Endodermal cell (in vitro differentiated cells): ENCODE measurements around the gene TSEN34. TPM values are rescaled to one million over a fixed set of nuclear protein-coding genes. Genes with fewer than 3 reads are reported as not detected.
"Not testable (repeated sequence)": the region's sequence is repeated elsewhere in the genome, so short reads cannot be mapped to it uniquely, and the experiment has no call there.

ENCODE experiments used
- DNase-seq: peaks from one replicate; pipeline ENCODE4 v3.0.0-alpha.2; 2017
- H3K27ac ChIP-seq: 2 replicates; pipeline ENCODE4 v1.5.1; 2013; ENCODE audit warnings: mild to moderate bottlenecking, low read depth, low read length, moderate library complexity
- H3K27me3 ChIP-seq: 2 replicates; pipeline ENCODE4 v1.6.1; 2013; ENCODE audit warnings: mild to moderate bottlenecking, low read length, moderate library complexity; ENCODE audit not compliant: insufficient read depth, control insufficient read depth, poor library complexity, severe bottlenecking
- H3K36me3 ChIP-seq: 2 replicates; pipeline ENCODE4 v1.7.0; 2013; ENCODE audit warnings: mild to moderate bottlenecking, low read length, moderate library complexity; ENCODE audit not compliant: control insufficient read depth, insufficient read depth
- H3K4me1 ChIP-seq: one replicate; pipeline ENCODE4 v1.7.0; 2013; ENCODE audit warnings: low read length; ENCODE audit not compliant: control insufficient read depth, insufficient read depth
- H3K4me3 ChIP-seq: 2 replicates; pipeline ENCODE4 v1.5.1; 2013; ENCODE audit warnings: mild to moderate bottlenecking, low read length, moderate library complexity
- H3K9ac ChIP-seq: 2 replicates; pipeline ENCODE4 v1.6.1; 2013; ENCODE audit warnings: mild to moderate bottlenecking, low read length, moderate library complexity; ENCODE audit not compliant: poor library complexity, severe bottlenecking; ENCODE audit errors: extremely low read depth
- H3K9me3 ChIP-seq: 2 replicates; pipeline ENCODE4 v1.6.1; 2013; ENCODE audit warnings: mild to moderate bottlenecking, low read length, moderate library complexity; ENCODE audit not compliant: control insufficient read depth
- H3K27ac Mint-ChIP-seq: 2 replicates; pipeline ENCODE4 v1.8.0; 2020; ENCODE audit warnings: mixed read lengths
- H3K27me3 Mint-ChIP-seq: 2 replicates; pipeline ENCODE4 v1.8.0; 2021; ENCODE audit warnings: mild to moderate bottlenecking, mixed read lengths; ENCODE audit not compliant: insufficient read depth
- H3K36me3 Mint-ChIP-seq: 2 replicates; pipeline ENCODE4 v1.8.0; 2020; ENCODE audit warnings: low read depth, mixed read lengths
- H3K4me1 Mint-ChIP-seq: 2 replicates; pipeline ENCODE4 v1.8.0; 2020; ENCODE audit warnings: mixed read lengths
- H3K4me3 Mint-ChIP-seq: 2 replicates; pipeline ENCODE4 v1.8.0; 2020; ENCODE audit warnings: mild to moderate bottlenecking, moderate library complexity, mixed read lengths
- H3K9me3 Mint-ChIP-seq: 2 replicates; pipeline ENCODE4 v1.8.0; 2020; ENCODE audit warnings: mild to moderate bottlenecking, mixed read lengths
- CTCF ChIP-seq: fragments of 200-600 bp; sonication (generic); conservative IDR thresholded peaks from 2 replicates; pipeline ENCODE4 v1.5.0; 2021; ENCODE audit warnings: antibody characterized with exemption, mild to moderate bottlenecking
- WGBS, 2 experiments: methylation state at CpG; one replicate each; pipeline versions ENCODE4 v1.1.5 to v1.1.7; 2013; ENCODE audit warnings: missing lambda C conversion rate in 2 of 2, mixed read lengths in 1 of 2; ENCODE audit not compliant: insufficient coverage in 1 of 2, insufficient read length in 1 of 2; 5-methylcytosine and 5-hydroxymethylcytosine counted together
- total RNA-seq, 2 donors: library from RNA; stranded (reverse); fragmentation: NEBNext Ultra II Directional in 1 of 2; extraction: Animal tissue kit (Norgen Biotek cat#: 25700) in 1 of 2; gene quantifications; 2 replicates in 1 of 2; 3 replicates in 1 of 2; pipeline ENCODE4 v1.2.1, GENCODE V29; 2021

TSEN34 gene
- total RNA-seq, 2 donors from 2014 or later, result 26.0 to 27.5 TPM

GRCh38 chr19:54218960-54219661 lies 28.0 kb downstream of the TSEN34 start:
- no peaks in the 10 kb centered on the region for H3K4me1 ChIP-seq
- no peak overlapping the region for H3K9ac ChIP-seq
- Mint-ChIP-seq H3K27ac (no peak overlapping the region), H3K36me3 (peaks cover 12% of the 10 kb centered on the region), H3K4me3 (no peak overlapping the region), H3K4me1 (no peaks in the 10 kb centered on the region), H3K9me3 (peaks cover 11% of the 10 kb centered on the region), H3K27me3 (peaks cover 11% of the 10 kb centered on the region)
- WGBS, 2 experiments, result 90 to 96% methylated on average over 18 to 27 of the region's 27 CpGs
- DNase-seq, result no peak
- no peak overlapping the region for H3K27ac ChIP-seq
- TF ChIP-seq CTCF, result no peak
- no peak overlapping the region for H3K4me3 ChIP-seq
- no peaks in the 10 kb centered on the region for H3K9me3 ChIP-seq
- H3K36me3 ChIP-seq, result no peaks in the 10 kb centered on the region
- no peaks in the 10 kb centered on the region for H3K27me3 ChIP-seq

- H3K9ac ChIP-seq, H3K4me1 ChIP-seq, DNase-seq, H3K36me3 ChIP-seq, H3K27ac Mint-ChIP-seq, H3K4me1 Mint-ChIP-seq, H3K4me3 Mint-ChIP-seq, H3K27me3 ChIP-seq, H3K9me3 ChIP-seq, H3K27ac ChIP-seq, H3K4me3 ChIP-seq: not testable (repeated sequence)
- H3K36me3 Mint-ChIP-seq, result peaks cover 10% of the 10 kb centered on the region
- peaks cover 12% of the 10 kb centered on the region for H3K27me3 Mint-ChIP-seq
- peaks cover 11% of the 10 kb centered on the region for H3K9me3 Mint-ChIP-seq
- WGBS, 2 experiments, result 100% methylated on average over 2 of the region's 5 CpGs; no CpG with 5 or more reads in 1 of the 2 experiments
These were observed 28.6 kb downstream of the TSEN34 start for GRCh38 chr19:54219702-54220101.

DNA sequence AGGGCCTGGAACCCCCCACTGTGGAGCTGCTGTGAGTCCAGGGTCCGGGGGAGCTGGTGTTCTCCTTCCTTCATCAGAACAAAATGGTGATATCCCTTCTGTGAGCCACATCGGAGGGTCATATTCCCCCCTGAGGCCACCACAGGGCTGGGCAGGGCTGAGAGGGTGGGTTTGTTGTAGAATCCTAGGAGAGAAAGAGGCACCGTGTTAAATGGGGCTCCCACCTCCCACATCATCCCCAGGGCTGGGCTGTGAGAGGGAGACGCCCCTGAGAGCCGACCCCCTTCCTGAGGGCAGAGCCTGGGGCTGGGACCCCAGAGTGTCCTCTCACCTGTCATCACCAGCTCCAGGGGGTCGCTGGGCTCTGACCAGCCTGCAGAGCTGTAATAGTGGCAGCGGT lies 30.8 kb downstream of the TSEN34 start:
- H3K4me1 Mint-ChIP-seq, H3K9me3 ChIP-seq, H3K27ac Mint-ChIP-seq, H3K4me3 ChIP-seq, H3K9ac ChIP-seq, H3K27ac ChIP-seq, H3K4me1 ChIP-seq, H3K9me3 Mint-ChIP-seq, H3K4me3 Mint-ChIP-seq, H3K27me3 ChIP-seq, H3K36me3 Mint-ChIP-seq, DNase-seq, H3K36me3 ChIP-seq: not testable (repeated sequence)
- peaks cover 17% of the 10 kb centered on the region for H3K27me3 Mint-ChIP-seq
- whole genome bisulfite sequencing, 2 experiments, result 100% methylated on average over 1 of the region's 7 CpGs; no CpG with 5 or more reads in 1 of the 2 experiments

- not testable (repeated sequence) for H3K9me3 Mint-ChIP-seq, H3K36me3 Mint-ChIP-seq, H3K27ac ChIP-seq, H3K4me3 ChIP-seq, H3K9me3 ChIP-seq, H3K27ac Mint-ChIP-seq, H3K4me1 Mint-ChIP-seq, H3K27me3 ChIP-seq, H3K9ac ChIP-seq, H3K36me3 ChIP-seq, H3K4me3 Mint-ChIP-seq, DNase-seq, H3K4me1 ChIP-seq
- WGBS, 2 experiments, result 87 to 100% methylated on average over 1 to 13 of the region's 16 CpGs
- peaks cover 19% of the 10 kb centered on the region for H3K27me3 Mint-ChIP-seq
These were observed 31.6 kb downstream of the TSEN34 start, which contains the start of gene LILRB3 for GRCh38 chr19:54222474-54223276. TSS of gene LILRB3 (minus strand) at chr19:54223007. CDS start at chr19:54222976, 31 bp downstream.

DNA sequence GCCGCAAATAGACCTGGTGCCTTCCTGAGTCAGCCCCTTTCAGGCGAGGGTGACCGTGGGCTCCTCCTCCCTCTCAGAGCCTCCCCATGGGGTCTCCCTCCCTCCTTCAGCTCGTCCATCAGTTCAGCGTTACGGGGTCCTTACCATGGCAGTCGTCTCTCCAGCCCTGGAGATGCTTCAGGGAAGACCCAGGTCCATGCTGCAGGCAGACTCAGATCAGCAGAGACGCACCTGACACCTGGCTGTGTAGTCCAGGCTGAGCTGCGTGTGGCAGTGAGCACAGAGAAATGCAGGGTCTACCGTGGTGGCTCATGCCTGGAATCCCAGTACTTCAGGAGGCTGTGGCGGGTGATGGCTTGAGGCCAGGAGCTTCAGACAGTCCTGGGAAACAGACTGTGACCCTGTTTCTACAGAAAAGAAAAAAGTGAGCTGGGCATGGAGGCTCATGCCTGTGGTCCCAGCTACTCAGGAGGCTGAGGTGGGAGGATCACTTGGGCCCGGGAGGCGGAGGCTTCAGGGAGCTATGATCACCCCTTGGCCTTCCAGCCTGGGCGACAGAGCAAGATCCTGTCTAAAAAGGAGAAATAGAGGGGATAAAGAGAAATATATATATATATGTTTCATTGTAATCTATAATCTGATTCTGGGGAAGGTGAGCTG lies 32.3 kb downstream of the TSEN34 start:
- 51 to 80% methylated on average over 2 to 13 of the region's 14 CpGs for WGBS, 2 experiments
- H3K4me1 Mint-ChIP-seq, H3K27me3 ChIP-seq, H3K36me3 Mint-ChIP-seq, DNase-seq, H3K27ac ChIP-seq, H3K9me3 ChIP-seq, H3K9ac ChIP-seq, H3K36me3 ChIP-seq, H3K4me3 Mint-ChIP-seq, H3K27ac Mint-ChIP-seq, H3K4me1 ChIP-seq, H3K4me3 ChIP-seq: not testable (repeated sequence)
- peaks cover 22% of the 10 kb centered on the region for H3K27me3 Mint-ChIP-seq
- H3K9me3 Mint-ChIP-seq, result peaks cover 10% of the 10 kb centered on the region

GRCh38 chr19:54223937-54224281 lies 32.8 kb downstream of the TSEN34 start:
- not testable (repeated sequence) for H3K36me3 ChIP-seq, H3K4me1 ChIP-seq, H3K4me1 Mint-ChIP-seq, H3K4me3 Mint-ChIP-seq, DNase-seq, H3K9me3 ChIP-seq, H3K27ac ChIP-seq, H3K9ac ChIP-seq, H3K36me3 Mint-ChIP-seq, H3K27me3 ChIP-seq, H3K4me3 ChIP-seq, H3K27ac Mint-ChIP-seq
- whole genome bisulfite sequencing, 2 experiments, result 85% methylated on average over 5 of the region's 5 CpGs; no CpG with 5 or more reads in 1 of the 2 experiments
- H3K27me3 Mint-ChIP-seq, result peaks cover 24% of the 10 kb centered on the region
- H3K9me3 Mint-ChIP-seq, result peaks cover 15% of the 10 kb centered on the region
